RWPE1 (cell line): ENCODE results near the gene JTB.

ENCODE experiments used
- CTCF ChIA-PET: fragments of 350-600 bp; sonication (Branson Sonifier 250); formaldehyde crosslinking; extraction: SDS; loops from one replicate; lab custom pipeline; 2021; lab: Yijun Ruan, JAX
- POLR2A ChIA-PET: fragments of 400-600 bp; formaldehyde crosslinking; extraction: SDS; loops from one replicate; lab custom pipeline; 2020; ENCODE audit warnings: antibody characterized with exemption; ENCODE audit not compliant: low non-redundant PET; lab: Yijun Ruan, JAX
- DNase-seq: peaks from one replicate; pipeline ENCODE4 v3.0.0; 2012; ENCODE audit warnings: low spot score
- H3K27ac ChIP-seq: fragments of 450-650 bp; 2 replicates; pipeline ENCODE4 v1.5.1; 2017
- CTCF ChIP-seq: fragments of 450-650 bp; conservative IDR thresholded peaks from 2 replicates; pipeline ENCODE4 v1.5.1; 2017; ENCODE audit warnings: low read depth, mild to moderate bottlenecking

JTB gene

DNA sequence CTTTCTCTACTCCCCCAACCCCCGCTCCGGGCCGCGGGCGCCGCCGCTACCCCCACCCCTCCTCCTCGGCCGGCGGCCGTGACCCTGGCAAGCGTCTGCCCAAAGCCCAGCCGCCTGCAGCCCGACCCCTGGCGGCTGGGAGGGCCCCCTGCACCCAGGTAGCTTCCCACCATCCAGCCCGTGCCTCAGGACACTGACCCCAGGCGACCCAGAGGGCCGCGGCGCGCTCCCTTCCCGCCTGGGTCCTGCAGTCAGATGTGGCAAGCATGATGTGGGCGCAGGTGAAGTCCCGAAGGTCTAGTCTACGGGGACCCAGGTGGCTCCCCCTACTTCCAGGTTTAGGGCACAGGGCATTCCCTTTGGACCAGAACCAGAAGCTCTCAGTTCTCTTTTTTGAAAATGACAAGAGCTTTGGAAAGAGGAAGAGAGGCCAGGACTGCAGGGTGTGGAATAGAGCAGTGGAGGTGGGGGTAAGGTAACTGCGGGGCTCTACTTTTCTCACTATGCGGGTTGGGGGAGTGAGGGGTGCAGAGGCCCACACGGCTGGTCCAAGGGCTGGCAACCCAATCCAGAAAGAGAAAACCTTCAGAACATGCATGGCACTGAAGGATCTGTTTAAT is 30.7 kb downstream of the JTB start, which contains the start of gene DENND4B:
TSS of gene DENND4B (minus strand) at position 97 of the 620 bp plus-strand sequence. CDS start 2,344 bp downstream, outside the sequence.
- ChIA-PET POLR2A (interaction anchor here (0.5 to 1.0 kb wide), 5 partner anchors 21 to 214 kb away, joined by 3 to 6 read pairs (median 4); partner anchors contain the start of gene CREB3L4), CTCF (interaction anchor here (0.6 to 1.6 kb wide), 19 partner anchors 10 to 1008 kb away, joined by 3 to 9 read pairs (median 5); partner anchors contain the start of genes CREB3L4, CRTC2, GATAD2B and JTB)
- peak within 1 kb of the TSS; percentile 92 for H3K27ac ChIP-seq
- TF ChIP-seq CTCF, result peak; percentile 96
- DNase-seq, result peak; percentile 95

DNA sequence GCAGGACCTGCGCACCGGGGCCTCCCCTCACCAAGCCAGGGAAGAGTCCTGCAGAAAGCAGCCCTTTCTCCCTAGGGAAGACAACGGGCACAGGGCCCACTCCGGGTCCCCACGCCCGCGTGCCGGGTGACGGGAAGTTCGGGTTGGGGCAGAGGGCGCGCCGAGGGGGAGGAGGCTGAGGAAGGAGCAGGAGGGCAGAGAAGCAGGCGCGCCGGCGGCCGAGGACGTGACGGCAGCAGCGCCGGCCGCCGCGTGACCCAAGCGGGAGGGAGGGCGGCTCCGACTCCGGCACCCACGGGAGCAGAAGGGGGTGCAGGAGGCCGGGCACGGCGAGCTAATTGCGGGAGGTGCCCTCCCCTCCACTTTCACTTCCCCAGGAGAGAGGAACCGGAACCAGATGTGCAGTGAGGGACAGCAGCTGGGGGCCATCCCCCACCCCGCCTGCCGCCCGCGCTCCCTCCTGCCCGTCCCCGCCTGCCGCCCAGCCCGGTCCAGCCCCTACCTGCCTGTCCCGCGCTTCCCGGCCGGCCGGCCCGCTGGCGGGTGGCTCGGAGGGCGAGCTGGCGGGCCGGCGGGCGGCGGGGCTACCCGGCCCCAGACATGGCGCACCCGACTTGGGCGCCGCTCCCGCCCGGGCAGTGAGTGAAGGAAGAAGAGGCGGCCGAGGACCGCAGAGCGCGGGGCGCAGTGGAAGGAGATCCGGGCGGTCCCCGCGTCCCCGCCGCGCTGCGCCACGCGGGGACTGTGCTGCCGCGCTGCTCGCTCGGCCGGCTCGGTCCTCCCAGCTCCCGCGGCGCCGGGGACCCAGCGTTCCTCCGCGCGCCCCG is 31.5 kb downstream of the JTB start:
- DNase-seq, result peak; percentile 64
- H3K27ac ChIP-seq, result peak overlapping the region; percentile 92
- CTCF ChIA-PET, result interaction anchor here (0.5 to 1.6 kb wide), 16 partner anchors 11 to 1231 kb away, joined by 3 to 9 read pairs (median 5); partner anchors contain the start of genes CREB3L4, CRTC2, GATAD2B and JTB
- no peak for TF ChIP-seq CTCF
- POLR2A ChIA-PET, result interaction anchor here (0.5 to 1.0 kb wide), 5 partner anchors 21 to 214 kb away, joined by 3 to 6 read pairs (median 4); partner anchors contain the start of gene CREB3L4

DNA sequence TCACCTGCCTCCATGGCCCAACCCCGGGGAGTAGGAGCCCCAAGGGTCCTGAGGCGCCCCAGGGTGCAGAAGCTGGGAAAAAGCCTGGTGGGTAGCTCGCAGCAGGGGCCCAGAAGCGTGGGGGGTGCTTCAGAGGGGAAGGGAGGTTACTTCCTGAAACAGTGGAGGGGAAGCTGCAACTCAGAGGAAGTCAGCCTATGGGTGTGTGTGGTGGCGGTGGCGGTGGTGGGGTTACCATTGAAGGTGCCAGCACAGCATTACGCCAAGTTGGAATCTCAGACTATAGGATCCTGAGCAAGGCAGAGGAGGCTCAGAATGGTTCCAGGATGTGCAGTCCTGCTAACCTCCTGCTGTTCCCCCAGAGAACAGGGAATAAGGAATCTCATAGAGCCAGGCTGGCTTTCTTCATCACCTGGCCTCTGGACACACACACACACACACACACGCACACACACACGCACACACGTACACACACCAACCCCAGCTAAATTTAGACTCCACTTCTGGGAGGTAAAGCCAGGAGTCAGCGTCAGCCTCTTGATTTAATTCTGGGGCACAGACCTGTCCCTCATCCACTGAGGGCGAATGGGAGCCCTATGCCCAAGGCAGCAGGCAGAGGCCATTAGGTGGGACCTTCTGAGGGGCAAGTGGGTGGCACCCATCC is 32.2 kb downstream of the JTB start:
- CTCF ChIA-PET, result interaction anchor here (0.9 kb wide), 1 partner anchor 138 kb away, joined by 3 read pairs; no protein-coding TSS in a partner anchor
- no peak for TF ChIP-seq CTCF
- no peak for DNase-seq
- POLR2A ChIA-PET, result interaction anchor here (0.5 kb wide), 2 partner anchors 34 to 48 kb away, joined by 3 read pairs; no protein-coding TSS in a partner anchor
- H3K27ac ChIP-seq, result peak overlapping the region; percentile 92

DNA sequence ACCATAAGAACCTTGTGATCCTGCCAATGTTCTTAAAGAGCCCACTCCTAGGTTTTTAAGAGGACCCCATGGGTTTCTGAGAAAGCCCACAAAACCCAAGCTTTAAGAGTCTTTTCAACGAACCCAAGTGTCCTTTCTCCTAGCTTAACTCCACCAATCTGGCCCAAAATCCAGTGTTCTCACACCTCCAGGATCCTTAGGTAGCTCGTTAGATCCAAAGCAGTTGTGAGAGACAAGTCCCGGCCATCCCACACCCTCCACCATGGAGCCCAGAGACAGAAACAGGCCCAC is 32.7 kb downstream of the JTB start:
- H3K27ac ChIP-seq, result peak overlapping the region; percentile 92
- DNase-seq, result no peak
- no peak for TF ChIP-seq CTCF
- ChIA-PET POLR2A (no interaction called here), CTCF (no interaction called here)

- POLR2A ChIA-PET, result interaction anchor here (0.6 to 0.7 kb wide), 3 partner anchors 16 to 329 kb away, joined by 6 to 7 read pairs (median 6); no protein-coding TSS in a partner anchor
- H3K27ac ChIP-seq, result peak overlapping the region; percentile 32
- TF ChIP-seq CTCF, result no peak
- CTCF ChIA-PET, result interaction anchor here (0.6 kb wide), 2 partner anchors 32 to 167 kb away, joined by 3 read pairs; no protein-coding TSS in a partner anchor
- no peak for DNase-seq
Measured at GRCh38 chr1:153944005-153944826, 33.3 kb downstream of the JTB start.
